Body of pancreas (tissue), 4 donors: Measurements from ENCODE around the gene RPE. TPM values are rescaled to one million over a fixed set of nuclear protein-coding genes. Genes with fewer than 3 reads are reported as not detected.

Source experiments
- ATAC-seq: fragments of 150-250 bp; one replicate; pipeline ENCODE4 v1.9.1; 2016
- DNase-seq, 4 donors: peaks; one replicate each; pipeline ENCODE4 v3.0.0-alpha.2; 2019
- H3K27ac ChIP-seq, 4 donors: fragments of 200-600 bp; sonication (generic); 1 replicate in 3 of 4; 2 replicates in 1 of 4; pipeline versions ENCODE4 v1.5.1 to v1.6.1; 2016 to 2019; ENCODE audit warnings: mild to moderate bottlenecking in 1 of 4, mixed read lengths in 1 of 4, moderate library complexity in 1 of 4
- H3K27me3 ChIP-seq, 2 donors: fragments of 200-600 bp; sonication (generic); one replicate each; pipeline ENCODE4 v1.6.0; 2016; ENCODE audit warnings: mild to moderate bottlenecking in 1 of 2
- H3K36me3 ChIP-seq, 2 donors: fragments of 200-600 bp; sonication (generic); replicated peaks in 1 of 2; 2 replicates each; pipeline ENCODE4 v1.5.1; 2016; ENCODE audit warnings: low read depth in 2 of 2; ENCODE audit not compliant: insufficient read depth in 1 of 2
- H3K4me1 ChIP-seq: fragments of 200-600 bp; sonication (generic); one replicate; pipeline ENCODE4 v1.6.0; 2016
- H3K4me3 ChIP-seq, 2 donors: fragments of 200-600 bp; sonication (generic); 1 replicate in 1 of 2; 2 replicates in 1 of 2; pipeline ENCODE4 v1.5.1; 2016 to 2019
- H3K9me3 ChIP-seq, 3 donors: fragments of 200-600 bp; sonication (generic); 1 replicate in 2 of 3; 2 replicates in 1 of 3; pipeline ENCODE4 v1.5.1; 2016
- POLR2A ChIP-seq, 3 donors: fragments of 450-650 bp; IDR thresholded peaks; one replicate each; pipeline ENCODE4 v1.6.1; 2016; ENCODE audit warnings: antibody characterized with exemption in 3 of 3, mild to moderate bottlenecking in 2 of 3
- WGBS, 2 donors: methylation state at CpG; one replicate each; pipeline ENCODE4 v1.1.5; 2017; 5-methylcytosine and 5-hydroxymethylcytosine counted together
- intact Hi-C: fragments of 100-400 bp; cut with DNase I; formaldehyde crosslinking; loops from one replicate; pipeline ENCODE4 v1.15.1; 2023
- total RNA-seq, 2 donors: library from RNA; depleted of rRNA; stranded (reverse); fragments of >200 nt; gene quantifications; one replicate each; pipeline ENCODE4 v1.1.0, GENCODE V29; 2016
- TF ChIP-seq, protein P1 (sequence below), 7 experiments: fragments of 450-650 bp in 4 of 7; fragments of 200-600 bp in 3 of 7; sonication (generic) in 3 of 7; IDR thresholded peaks; one replicate each; pipeline ENCODE4 v1.5.1; 2016 to 2019; ENCODE audit warnings: antibody characterized with exemption in 7 of 7

The RPE gene
- total RNA-seq, 2 donors from 2014 or later, result 22.1 to 37.9 TPM

DNA sequence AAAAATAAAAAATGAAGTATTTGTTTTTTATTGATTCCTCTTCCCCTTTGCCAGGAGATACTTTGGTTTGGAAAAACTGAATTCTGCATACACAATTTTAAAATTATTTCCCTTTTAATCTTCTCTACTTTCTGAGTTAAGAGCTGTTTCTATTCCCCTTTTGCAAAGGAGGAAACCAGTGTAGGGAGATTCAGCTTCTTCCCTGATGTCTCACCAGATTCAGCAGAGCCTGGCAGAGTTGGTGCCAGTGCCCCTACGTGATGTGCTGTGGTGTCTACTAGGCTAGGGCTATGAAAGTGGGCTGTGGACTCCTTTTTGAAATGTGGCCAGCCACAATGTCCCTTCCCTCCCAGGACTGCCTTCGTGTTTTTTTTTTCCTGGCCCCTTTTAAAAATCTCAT, 2.4 kb downstream of the RPE start:
- H3K36me3 ChIP-seq, result no peaks in the 10 kb centered on the region
- 42 to 59% methylated on average over 2 of the region's 2 CpGs for WGBS, 2 donors
- TF ChIP-seq, protein P1, sequence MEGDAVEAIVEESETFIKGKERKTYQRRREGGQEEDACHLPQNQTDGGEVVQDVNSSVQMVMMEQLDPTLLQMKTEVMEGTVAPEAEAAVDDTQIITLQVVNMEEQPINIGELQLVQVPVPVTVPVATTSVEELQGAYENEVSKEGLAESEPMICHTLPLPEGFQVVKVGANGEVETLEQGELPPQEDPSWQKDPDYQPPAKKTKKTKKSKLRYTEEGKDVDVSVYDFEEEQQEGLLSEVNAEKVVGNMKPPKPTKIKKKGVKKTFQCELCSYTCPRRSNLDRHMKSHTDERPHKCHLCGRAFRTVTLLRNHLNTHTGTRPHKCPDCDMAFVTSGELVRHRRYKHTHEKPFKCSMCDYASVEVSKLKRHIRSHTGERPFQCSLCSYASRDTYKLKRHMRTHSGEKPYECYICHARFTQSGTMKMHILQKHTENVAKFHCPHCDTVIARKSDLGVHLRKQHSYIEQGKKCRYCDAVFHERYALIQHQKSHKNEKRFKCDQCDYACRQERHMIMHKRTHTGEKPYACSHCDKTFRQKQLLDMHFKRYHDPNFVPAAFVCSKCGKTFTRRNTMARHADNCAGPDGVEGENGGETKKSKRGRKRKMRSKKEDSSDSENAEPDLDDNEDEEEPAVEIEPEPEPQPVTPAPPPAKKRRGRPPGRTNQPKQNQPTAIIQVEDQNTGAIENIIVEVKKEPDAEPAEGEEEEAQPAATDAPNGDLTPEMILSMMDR (IDR thresholded peaks at IDR 0.05), result no peak
- H3K27me3 ChIP-seq, result no peaks in the 10 kb centered on the region
- intact Hi-C loops, result no loop called here
- H3K4me1 ChIP-seq, result peaks cover 44% of the 10 kb centered on the region
- no peaks in the 10 kb centered on the region for H3K9me3 ChIP-seq
- ATAC-seq (no peak), DNase-seq (no peak)
- H3K27ac ChIP-seq, result no peak overlapping the region
- H3K4me3 ChIP-seq, result no peak overlapping the region

DNA sequence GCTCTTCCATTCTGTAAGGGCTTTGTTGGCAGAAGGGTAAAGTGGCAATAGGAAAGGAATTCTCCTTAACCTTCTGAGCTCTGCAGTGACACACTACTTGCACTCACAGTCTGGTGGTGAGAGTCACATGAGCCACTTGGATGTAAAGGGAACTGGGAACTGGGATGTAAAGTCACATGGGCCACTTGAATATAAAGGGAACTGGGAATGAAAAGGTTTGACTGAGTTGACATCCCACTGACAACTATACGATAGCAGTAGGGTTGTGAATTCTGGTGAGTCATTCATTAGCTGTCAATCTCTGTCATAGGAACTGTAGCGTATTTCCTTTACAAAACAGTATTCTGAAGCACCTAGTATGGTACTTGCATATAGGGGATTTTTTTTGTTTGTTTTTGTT, 5.5 kb downstream of the RPE start:
- ATAC-seq (no peak), DNase-seq (no peak)
- TF ChIP-seq, protein P1 (IDR thresholded peaks at IDR 0.05), result no peak
- TF ChIP-seq POLR2A (IDR thresholded peaks at IDR 0.05), result no peak
- Histone ChIP-seq H3K27me3 (no peaks in the 10 kb centered on the region), H3K9me3 (no peaks in the 10 kb centered on the region), H3K36me3 (no peaks in the 10 kb centered on the region), H3K27ac (no peak overlapping the region), H3K4me1 (peaks cover 38% of the 10 kb centered on the region), H3K4me3 (no peak overlapping the region)
- 81 to 94% methylated on average over 2 of the region's 2 CpGs for WGBS, 2 donors
- intact Hi-C loops, result no loop called here

DNA sequence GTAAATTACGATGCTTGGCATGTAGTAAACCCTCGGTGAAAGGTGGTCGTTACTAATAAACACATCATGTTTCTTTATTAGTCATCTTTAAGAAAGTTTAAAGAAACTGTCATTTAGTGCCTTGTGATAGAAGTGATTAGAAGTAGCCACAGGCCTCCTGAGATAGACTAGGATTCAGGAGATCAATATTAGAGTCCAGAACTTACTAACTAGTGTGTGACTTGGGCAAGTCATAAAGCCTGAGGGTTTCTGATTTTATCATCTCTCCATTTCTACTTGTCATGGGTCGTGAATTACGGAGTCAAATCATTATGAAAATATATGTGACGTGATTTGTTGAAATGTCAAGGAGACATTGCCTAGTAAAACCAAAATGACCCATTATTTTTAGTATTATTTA, 6.7 kb downstream of the RPE start:
- no peaks in the 10 kb centered on the region for H3K36me3 ChIP-seq
- H3K4me1 ChIP-seq, result peaks cover 28% of the 10 kb centered on the region
- no peak overlapping the region for H3K4me3 ChIP-seq
- H3K27me3 ChIP-seq, result no peaks in the 10 kb centered on the region
- intact Hi-C loops, result no loop called here
- DNase-seq (no peak), ATAC-seq (no peak)
- H3K27ac ChIP-seq, result no peak overlapping the region
- H3K9me3 ChIP-seq, result no peaks in the 10 kb centered on the region
- 71 to 76% methylated on average over 6 of the region's 6 CpGs for WGBS, 2 donors
- TF ChIP-seq POLR2A (IDR thresholded peaks at IDR 0.05), result no peak
- TF ChIP-seq, protein P1 (IDR thresholded peaks at IDR 0.05), result no peak

DNA sequence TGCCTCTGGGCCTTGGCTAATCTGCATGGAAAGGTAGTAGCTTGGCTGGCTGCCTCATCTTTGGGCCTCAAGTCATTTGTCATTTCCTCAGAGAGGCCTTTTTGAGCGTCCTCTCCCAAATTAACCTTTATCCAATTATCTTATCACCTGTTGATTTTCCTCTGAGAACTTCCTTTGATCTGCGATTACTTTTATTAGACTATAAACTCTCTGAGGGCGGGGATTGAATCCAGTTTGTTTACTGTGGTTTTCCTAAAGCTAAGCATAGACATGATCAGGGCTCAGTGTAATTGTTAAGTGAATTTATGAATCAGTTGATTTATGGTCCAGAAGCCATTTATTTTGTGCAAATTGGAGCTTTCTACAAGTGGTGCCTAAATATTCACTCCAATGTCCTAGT, 7.5 kb downstream of the RPE start:
- Histone ChIP-seq H3K27me3 (no peaks in the 10 kb centered on the region), H3K9me3 (no peaks in the 10 kb centered on the region), H3K36me3 (no peaks in the 10 kb centered on the region), H3K4me1 (peaks cover 20% of the 10 kb centered on the region), H3K27ac (no peak overlapping the region), H3K4me3 (no peak overlapping the region)
- intact Hi-C loops, result no loop called here
- ATAC-seq (no peak), DNase-seq (no peak)
- TF ChIP-seq, protein P1 (IDR thresholded peaks at IDR 0.05), result no peak
- TF ChIP-seq POLR2A (IDR thresholded peaks at IDR 0.05), result no peak
- whole genome bisulfite sequencing, 2 donors, result 57 to 62% methylated on average over 3 of the region's 3 CpGs

DNA sequence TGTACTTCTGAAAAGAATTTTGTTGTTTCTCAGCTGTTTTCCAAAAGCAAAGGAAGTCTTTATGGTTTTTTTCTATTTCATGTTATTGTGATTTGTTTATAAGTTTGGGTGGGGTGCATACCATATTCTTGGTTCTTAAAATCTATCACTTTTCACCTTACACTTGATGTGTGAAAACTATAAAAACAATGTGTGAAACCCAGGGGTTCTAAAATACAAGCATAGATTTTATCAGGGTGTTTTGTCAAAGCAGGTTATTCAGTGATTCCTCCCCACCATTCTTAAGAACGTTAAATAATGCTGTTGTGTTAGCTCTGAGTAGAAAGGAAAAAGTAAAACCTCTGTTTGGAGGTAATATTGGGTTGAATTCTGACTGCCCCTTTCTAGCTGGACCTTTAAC, 17.7 kb downstream of the RPE start:
- H3K36me3 ChIP-seq, result peaks cover 0 to 27% of the 10 kb centered on the region in 2 donors
- no peak overlapping the region for H3K27ac ChIP-seq
- intact Hi-C loops, result no loop called here
- H3K4me1 ChIP-seq, result no peaks in the 10 kb centered on the region
- no peak overlapping the region for H3K4me3 ChIP-seq
- ATAC-seq (no peak), DNase-seq (no peak)
- 72 to 77% methylated on average over 1 of the region's 1 CpG for WGBS, 2 donors
- no peaks in the 10 kb centered on the region for H3K27me3 ChIP-seq
- no peaks in the 10 kb centered on the region for H3K9me3 ChIP-seq
- TF ChIP-seq, protein P1 (IDR thresholded peaks at IDR 0.05), result no peak
- no peak for TF ChIP-seq POLR2A (IDR thresholded peaks at IDR 0.05)
